Right kidney (tissue), 1 donor: ENCODE measurements around the gene EXOC1.
A peak's percentile ranks its signal among the peaks of the same experiment; 100 is the strongest.
"Not testable (repeated sequence)": the region's sequence is repeated elsewhere in the genome, so short reads cannot be mapped to it uniquely, and the experiment has no call there.

Source experiments
- DNase-seq: peaks from one replicate; pipeline ENCODE4 v3.0.0-alpha.2; 2016

The EXOC1 gene

DNA sequence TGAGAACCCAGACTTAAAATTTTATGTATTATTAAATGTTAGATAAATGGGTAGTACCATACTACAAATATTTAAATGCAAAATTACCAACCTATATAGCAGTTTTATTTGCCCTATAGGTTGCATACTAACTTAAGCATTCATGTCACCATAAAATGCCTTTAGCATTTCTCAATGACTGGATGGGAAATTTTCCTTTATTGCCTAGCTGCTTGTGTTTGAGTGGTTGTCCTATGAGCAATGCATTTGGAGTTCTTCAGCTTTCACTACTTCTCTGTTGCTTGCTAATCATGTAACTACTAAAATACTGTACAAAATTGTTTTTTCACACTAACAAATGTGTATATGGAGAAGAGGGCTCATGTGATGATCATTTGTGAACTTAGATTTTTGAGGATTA is 51.1 kb downstream of the EXOC1 start:
- no peak for DNase-seq

DNA sequence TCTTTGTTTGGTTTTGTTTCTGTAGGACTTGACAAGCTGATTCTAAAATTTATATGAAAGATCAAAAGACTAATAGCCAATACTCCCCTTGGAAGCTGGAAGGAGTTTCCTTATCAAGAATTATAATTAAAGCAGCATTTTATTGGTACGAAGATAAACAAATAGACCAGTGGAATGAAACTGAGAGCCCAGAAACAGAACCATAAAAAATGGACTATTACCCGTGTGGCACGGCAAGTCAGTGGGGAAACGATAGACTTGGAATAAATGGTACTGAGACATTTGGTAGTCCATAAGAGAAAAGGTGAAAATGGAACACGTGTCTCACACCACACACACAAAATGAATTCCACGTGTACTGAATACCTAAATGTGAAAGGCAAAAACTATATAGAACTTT is 52.9 kb downstream of the EXOC1 start:
- DNase-seq, result no peak

DNA sequence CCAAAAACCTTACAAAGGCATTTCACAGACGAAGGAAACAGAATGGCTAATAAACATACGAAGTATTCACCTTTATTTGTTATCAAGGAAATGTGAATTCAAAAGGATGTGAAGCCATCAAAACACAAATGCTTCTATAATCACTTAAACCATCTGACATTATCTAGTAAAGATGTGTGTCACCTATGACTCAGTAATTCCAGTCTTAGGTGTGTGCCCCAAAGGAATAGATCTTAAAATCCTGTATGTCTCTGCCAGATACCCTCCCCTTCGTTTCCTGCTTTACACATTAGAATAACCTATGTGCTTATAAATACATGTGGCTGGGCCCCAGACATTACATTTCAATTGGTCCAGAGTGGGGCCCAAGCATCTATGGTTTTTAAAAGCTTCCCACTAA is 53.5 kb downstream of the EXOC1 start:
- no peak for DNase-seq

DNA sequence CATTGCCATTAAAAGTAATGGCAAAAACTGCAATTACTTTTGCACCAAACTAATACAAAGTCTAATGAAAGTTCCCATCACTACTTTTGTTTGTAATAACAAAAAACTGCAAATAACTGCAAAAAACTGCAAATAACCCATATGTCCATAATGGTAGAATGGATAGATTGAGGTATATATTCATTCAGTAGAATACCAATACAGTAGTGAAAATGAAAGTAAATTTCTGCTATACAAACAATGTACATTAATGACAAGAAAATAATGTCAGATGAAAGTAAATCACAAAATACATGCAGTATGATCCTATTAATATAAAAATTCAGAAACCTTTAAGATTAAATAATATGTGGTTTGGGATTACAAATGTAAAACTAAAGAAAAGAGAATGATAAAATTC is 54.0 kb downstream of the EXOC1 start:
- no peak for DNase-seq

DNA sequence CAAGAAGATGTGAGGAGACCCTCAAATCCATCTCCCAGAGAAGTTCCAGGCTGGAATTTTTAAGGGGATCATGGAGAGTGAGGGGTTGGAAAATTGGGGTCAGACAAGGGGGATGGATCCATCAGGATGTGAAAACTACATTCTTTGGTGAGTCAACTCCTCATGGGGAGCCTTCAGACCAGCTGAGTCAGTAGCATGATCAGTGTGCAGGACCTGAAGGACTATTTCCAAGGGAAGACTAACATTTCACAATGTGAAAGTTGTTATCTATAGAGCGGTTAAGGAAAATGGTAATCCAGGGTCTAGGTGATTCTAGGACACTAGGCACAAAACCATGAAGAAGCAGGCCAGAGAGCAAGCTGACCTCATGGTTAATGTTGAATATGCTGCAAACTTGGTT is 56.7 kb downstream of the EXOC1 start:
- DNase-seq, result no peak

DNA sequence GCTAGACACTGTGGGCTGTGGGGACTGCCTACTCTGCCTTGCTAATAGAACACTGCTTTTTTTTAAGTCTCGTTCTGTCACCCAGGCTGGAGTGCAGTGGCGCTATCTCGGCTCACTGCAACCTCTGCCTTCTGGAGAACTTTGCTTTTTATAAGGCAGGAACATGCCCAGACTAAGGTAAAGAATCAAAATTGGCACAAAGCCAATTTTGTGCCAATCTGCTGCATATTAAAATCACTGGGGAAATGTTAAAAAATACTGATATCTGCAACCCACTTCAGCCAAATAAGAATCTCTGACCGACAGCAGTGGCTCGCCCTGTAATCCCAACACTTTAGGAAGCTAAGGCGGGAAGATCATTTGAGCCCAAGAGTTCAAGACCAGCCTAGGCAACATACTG is 58.8 kb downstream of the EXOC1 start:
- no peak for DNase-seq

DNA sequence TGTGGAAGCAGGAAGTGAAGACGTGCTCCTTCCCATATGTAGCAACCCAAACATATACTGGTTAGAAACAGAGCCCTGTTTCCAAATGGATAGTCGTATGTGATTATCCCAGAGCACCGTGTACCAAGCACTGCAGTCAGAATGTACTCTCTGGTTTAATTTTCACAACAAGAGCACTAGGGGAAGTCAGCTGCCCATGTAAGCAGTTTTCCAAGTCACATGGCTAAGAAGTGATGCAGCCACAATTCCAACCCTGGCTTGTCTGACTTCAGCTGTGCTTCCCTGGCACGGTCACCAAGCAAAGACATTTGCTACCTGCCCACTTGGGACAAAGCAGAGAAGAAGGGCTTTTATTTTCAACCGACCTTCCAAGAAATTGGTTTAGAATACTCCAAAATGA is 67.1 kb downstream of the EXOC1 start:
- DNase-seq, result no peak

DNA sequence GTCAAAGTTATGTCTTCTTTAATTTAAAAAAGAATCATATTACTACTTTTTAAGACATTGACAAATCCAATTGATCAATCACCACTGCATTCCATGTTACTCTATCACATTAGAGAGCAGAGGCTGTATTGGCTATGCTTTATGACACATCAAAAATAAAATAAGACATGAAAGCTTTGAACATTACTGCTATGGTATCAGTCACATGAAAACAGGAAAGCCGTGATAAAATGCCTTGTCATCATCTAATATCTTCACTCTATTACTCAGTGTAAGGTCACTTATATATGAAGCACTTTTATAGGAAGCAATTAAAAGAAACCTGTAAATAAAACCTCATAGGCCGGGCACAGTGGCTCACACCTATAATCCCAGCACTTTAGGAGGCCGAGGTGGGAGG is 67.6 kb downstream of the EXOC1 start:
- DNase-seq, result no peak

DNA sequence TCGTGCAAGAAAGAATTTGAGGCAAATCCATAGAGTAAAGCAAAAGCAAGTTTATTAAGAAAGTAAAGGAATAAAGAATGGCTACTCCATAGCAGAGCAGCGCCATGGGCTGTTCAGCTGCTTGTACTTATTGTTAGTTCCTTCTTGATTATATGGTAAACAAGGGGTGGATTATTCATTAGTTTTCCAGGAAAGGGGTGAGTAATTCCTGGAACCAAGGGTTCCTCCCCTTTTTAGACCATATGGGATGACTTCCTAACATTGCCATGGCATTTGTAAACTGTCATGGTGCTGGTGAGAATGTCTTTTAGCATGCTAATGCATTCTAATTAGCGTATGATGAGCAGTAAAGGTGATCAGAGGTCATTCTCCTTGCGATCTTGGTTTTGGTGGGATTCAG is 71.8 kb downstream of the EXOC1 start:
- DNase-seq, result no peak

DNA sequence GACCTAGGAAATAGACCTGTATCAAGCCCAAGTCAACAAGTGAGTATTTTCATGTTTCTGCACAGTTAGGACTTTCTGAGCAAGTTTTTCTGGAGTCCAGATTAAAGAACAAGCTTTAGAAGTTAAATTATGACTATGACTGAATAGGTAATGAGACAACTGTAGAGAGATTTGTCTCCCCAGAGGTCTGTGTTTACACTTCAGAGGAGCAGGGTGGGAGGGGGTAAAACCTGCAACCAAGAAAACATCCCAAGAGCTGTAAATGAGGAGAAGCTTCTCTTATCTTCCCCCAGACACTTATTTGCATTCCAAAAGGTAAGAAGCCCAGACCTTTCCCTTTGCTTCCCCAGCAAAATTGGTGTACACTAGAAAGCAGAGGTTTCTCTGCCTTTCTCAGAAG is 73.2 kb downstream of the EXOC1 start:
- no peak for DNase-seq

DNA sequence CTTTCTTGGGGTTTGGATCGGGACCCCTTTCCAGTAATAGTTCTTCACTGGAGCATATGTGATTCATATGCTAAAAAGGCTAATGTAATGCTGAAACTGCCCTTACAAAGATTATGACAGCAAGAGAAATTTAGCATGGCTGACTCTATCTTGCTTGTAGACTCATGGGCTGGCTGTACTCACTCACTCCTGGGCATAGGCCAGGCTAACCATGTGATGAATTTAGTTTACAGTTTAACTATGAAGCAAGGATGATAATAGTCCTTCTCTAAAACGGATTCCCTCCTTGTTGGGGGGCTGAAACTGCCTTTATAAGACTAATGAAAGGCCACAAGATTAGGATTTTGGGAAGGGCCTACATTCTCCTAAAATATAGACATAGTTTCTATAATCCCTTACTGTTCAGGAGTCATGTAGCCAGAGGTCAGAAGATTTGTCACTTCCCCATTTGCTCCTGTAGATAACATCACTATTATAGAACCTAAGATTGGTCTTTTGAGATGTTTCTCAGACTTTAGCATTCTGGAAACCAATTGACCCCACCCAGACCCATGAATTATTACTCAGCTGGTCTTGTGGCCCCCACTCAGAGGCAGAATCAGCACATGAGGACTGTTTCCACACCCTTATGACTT is 74.5 kb downstream of the EXOC1 start:
- DNase-seq, result no peak

DNA sequence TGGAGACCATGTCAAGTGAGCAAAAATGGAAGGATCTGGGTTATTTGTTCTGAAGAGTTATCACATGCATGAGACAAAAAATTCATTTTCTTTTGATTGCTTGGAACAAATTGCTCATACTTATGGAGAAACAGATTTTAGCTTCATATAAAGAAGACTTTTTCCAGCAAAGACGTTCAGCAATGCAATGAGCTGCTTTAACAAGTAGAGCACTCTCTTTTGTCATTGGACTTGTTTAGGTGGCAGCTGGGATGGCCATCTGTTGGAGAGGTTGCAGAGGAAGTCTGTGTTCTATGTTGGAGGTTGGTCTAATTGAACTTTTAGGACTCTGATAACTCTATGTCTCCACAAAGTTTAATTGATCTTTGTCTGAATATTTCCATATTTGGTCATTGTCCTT is 75.4 kb downstream of the EXOC1 start:
- no peak for DNase-seq

DNA sequence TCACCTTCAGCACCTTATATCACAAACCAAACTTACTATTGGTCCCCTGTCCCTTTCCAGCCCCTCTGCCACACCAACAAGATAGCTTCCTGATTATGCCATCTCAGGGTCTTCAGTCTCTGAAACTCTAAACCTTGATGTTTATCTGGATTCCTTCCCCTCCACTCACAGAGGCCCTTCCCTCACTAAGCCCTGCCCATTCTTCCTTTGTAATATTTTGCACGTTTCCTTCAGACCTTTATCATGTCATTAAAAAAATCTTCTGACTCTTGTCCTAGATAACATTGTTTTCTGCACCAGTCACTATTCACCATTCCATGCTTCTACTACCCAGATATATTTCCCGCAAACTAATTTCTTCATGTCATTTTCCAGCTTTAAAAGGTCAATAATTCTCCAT is 77.6 kb downstream of the EXOC1 start:
- DNase-seq, result no peak

DNA sequence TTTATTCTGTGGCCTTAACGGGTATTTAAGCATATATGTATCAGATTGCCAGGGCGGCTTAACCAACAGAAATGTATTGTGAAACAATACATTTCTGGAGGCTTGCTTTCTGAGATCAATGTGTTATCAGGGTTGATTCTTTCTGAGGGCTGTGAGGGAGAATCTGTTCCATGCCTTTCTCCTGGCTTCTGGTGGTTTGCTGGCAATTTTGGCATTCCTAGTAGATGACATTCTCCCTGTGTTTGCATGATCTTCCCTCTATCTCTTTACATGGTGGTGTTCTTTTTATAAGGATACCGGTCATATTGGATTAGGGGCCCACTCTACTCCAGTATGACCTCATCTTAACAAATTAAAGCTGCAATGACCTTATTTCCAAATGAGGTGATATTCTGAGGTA is 78.4 kb downstream of the EXOC1 start:
- DNase-seq, result no peak

DNA sequence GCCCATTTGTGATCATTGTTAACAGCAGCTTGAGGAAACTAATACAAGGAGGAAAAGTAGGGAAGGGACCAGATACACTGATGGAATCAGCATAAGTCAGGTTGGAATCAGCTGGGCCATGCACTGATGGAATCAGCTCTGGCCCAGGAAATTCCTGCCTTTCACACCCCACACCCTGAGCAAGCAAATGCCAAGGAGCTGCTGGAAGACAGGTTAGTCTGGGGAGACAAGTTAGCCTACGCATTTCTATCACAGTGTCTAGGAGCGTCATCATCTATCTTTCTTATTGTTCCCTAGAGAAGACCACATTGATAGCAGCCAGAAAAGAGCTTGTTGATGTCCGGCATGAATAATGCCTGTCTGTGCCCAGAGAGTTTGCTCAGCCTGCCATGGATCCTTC is 79.1 kb downstream of the EXOC1 start:
- no peak for DNase-seq

DNA sequence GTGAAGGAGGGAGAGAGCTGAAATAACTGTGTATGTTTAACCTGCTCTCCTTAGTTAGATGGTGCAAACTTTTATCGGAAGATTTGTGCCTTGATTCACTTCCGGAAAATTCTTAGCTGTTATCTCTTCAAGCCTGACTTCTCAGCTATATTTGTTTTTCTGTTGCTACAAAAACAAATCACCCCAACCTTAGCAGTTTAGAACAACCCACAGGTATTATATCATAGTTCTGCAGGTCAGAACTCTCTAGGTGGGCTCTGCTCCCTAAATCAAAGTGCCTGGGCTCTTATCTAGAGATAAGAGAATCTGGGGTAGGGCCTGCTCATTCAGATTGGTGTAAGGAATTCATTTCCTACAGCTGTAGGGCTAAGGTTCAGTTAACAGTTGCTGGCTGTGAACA is 80.2 kb downstream of the EXOC1 start:
- DNase-seq, result no peak

DNA sequence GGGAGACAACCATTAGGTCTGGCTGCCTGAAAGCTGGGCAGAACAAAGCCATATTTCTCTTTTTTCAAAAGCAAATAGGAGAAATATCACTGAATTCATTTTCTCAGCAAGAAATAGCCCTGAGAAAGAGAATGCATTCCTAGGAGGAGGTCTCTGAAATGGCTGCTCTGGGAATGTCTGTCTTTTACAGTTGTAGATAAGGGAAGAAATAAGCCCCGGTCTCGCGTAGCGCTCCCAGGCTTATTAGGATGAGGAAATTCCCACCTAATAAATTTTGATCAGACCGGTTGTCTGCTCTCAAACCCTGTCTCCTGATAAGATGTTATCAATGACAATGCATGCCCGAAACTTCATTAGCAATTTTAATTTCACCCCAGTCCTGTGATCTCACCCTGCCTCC is 82.5 kb downstream of the EXOC1 start:
- DNase-seq, result not testable (repeated sequence)

DNA sequence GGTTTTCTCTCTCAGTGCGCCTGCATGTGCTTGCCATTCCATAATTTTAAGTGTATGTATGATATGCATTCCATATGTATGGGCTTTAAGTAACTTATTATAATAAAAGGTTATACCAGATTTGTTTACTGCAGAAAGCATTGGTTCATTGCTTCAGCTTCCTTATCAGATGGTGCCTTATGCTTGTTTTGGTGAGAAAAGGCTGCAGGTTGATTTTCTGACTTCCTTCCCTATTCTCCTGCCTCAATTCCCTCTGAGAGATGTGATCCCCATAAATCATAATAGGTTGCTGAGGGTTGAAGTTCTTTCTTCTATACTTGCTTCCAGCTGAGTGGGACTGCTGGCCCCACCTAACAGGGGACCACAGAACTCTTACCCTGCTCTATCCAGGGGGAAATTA is 85.0 kb downstream of the EXOC1 start:
- DNase-seq, result no peak

DNA sequence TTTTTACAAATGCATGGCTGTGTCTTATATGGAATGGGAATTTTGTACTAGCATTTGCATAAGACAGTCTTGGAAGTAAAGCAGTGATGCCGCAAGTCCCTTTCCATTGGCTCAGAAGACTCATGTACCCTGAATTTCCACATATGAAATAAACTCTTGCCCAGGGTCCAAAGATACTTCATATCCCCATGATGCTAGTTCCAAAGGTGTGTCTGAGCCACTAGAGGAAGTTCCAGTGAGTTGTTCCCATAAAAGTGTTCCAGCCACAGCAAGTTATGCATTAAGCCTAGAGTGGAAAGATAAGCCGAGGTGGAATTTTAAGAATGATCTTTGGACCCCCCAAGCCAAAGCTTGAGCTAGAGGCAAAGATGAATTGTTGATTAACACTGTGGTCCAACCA is 86.0 kb downstream of the EXOC1 start:
- no peak for DNase-seq

DNA sequence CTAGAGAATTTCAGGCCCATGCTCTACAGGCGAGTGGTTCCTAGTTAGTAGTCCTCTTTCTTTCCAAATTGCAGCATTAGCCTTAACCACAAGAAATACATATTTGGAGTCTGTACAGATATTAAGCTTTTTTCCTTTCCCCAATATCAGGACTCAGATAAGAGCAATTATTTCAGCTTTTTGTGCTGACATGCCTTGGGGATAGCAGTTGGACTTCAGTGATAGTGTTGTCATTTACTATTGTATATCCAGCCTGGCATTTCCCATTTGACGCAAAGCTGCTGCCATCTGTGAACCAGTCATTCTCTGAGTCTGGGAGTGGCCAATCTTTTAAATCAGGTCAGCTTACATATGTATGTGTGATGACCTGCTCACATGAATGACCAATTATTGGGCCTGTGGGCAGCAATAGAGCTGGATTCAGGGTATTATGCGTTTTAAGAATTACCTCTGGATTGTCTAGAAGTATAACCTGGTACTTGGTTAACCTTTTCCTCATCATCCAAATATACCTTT is 88.5 kb downstream of the EXOC1 start:
- no peak for DNase-seq

DNA sequence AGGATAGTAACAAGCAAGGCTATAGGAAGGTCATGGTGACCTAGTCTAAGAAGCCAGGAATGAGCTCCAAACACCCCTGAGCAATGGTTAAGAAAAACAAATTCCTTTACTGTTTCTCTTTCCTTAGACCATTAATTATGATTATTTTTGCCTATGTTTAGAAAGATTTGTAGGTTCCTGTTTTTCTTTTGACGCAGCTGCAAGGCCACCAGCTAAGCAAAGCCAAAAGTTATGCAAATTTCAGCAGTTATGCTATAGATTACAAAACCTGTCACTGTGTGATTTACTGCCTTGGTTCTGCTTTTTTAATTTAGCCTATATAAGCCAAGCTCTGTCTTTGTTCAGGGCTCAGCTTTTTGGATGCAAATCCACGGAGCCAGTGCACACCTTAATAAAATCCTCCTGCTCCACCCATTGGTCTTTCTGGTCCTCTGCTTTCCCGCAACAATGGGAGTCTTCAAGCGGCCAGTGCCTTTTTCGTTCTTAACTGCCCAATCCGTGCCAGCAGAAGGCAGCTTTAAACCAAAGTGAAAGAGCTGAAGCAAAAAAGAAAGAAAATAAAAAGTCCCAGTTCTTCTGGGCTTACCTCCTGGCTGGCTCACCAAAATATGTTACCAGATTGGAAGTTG is 93.9 kb downstream of the EXOC1 start:
- DNase-seq, result peak; percentile 30

DNA sequence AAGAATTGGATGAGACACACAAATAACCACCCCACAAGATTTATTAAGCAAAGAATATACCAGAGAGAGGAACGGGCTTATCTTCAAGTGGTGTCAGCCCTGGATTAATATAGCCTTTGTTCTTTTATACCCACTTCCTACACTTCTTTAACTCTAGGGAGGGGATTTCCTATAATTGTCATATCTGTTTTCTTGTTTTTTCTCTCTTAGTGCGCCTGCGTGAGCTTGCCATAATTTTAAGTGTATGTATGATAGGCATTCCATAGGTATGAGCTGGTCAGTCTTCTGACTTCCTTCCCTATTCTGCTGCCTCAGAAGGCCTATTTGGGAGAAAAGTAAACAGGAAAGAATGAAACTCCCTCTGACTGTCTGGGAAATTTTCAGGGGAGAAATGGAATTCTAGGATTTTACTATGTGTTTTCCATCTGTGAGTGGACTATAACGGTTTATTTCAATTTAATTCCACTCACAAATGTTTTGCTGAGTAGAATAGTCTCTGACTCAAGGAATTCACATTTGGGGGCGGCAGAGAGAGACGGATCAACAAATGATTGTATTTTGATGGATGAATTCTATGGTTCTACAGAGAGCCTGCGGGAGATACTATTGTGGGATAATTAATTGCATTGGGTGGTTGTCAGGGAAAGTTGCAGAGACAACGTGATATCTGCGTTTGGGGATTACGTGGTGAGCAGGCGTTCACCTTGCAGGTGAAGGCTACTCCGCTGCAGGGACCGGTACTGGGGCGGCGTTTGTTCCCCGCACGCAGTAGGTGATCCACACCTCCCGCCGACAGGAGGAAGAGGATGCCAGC is 94.7 kb downstream of the EXOC1 start:
- DNase-seq, result peak; percentile 25

DNA sequence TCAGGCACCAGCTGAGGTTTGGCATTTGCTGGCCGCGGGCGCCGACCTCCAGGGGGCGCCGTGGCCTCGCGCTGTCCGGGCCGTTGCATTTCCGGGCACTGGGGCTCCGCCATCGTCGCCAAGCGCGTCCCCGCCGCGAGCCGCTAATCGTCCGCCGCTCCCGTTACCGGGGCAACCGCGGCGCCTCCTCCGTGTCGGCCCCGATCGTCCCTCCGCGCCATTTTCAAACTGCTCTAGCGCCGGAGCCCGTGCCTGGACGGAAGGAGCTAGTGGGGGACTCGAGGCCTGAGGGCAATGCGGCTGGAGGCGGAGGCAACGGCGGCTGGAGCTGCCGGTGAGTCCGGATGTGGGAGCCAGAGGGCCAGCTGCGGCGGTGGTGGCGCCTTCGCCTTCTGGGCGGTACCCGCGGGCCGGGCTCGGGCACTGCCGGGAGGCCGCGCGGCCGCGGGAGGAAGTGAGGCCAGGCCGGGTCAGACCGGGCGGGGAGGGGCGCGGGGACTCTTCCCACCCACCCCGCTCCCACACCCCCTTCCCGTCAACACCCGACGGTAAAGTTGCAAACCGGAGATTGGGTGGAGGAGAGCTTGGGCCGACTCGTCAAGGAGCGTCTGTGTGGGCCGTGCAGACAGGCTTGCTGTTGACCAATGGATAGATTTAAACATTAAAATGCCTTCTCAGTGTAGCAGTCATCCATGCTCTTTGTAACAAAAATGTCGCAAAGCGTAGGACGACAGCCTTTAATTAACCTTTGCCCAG is 95.5 kb downstream of the EXOC1 start, which contains the start of gene CEP135:
CEP135 (plus strand) TSS at position 220 of the 756 bp plus-strand sequence. CDS start 3,186 bp downstream, outside the sequence.
- DNase-seq, result peak; percentile 98
